SK-N-SH (cell line): ENCODE results near the gene ARHGEF10L. TPM values are rescaled to one million over a fixed set of nuclear protein-coding genes. Genes with fewer than 3 reads are reported as not detected.

Source experiments
- CTCF ChIA-PET: fragments of 300-600, 350-600 bp; formaldehyde crosslinking; extraction: SDS; loops from one replicate; lab custom pipeline; 2021; lab: Yijun Ruan, JAX
- POLR2A ChIA-PET: fragments of 350-600 bp; sonication (Branson Sonifier 250); formaldehyde crosslinking; extraction: SDS; loops from one replicate; lab custom pipeline; 2020; ENCODE audit warnings: antibody characterized with exemption, inconsistent platforms; lab: Yijun Ruan, JAX
- DNase-seq: peaks from one replicate; pipeline ENCODE4 v3.0.0; 2012
- H2AFZ ChIP-seq: fragments of 200-600 bp; sonication (generic); 2 replicates; pipeline ENCODE4 v1.8.1; 2016; ENCODE audit warnings: antibody characterized with exemption, mild to moderate bottlenecking, low read depth
- H3F3A ChIP-seq: fragments of 200-600 bp; sonication (generic); replicated peaks from 2 replicates; pipeline ENCODE3; 2016; ENCODE audit warnings: antibody characterized with exemption, mild to moderate bottlenecking; ENCODE audit not compliant: insufficient read depth
- H3K27ac ChIP-seq, 2 experiments: fragments of 200-500 bp in 1 of 2; fragments of 200-600 bp in 1 of 2; sonication (Bioruptor generic) in 1 of 2; sonication (generic), shearing (Covaris generic) in 1 of 2; 2 replicates each; pipeline versions ENCODE4 v1.5.1 to v1.6.1; 2014 to 2016; ENCODE audit warnings: low read depth in 2 of 2, inconsistent platforms in 1 of 2, low read length in 1 of 2, mild to moderate bottlenecking in 1 of 2, mixed read lengths in 1 of 2
- H3K27me3 ChIP-seq: fragments of 200-600 bp; sonication (generic), shearing (Covaris generic); 2 replicates; pipeline ENCODE4 v1.6.1; 2016; ENCODE audit warnings: mixed run types; ENCODE audit not compliant: insufficient read depth
- H3K36me3 ChIP-seq, 2 experiments: fragments of 200-500 bp in 1 of 2; fragments of 200-600 bp in 1 of 2; sonication (Bioruptor generic) in 1 of 2; sonication (generic) in 1 of 2; replicated peaks in 1 of 2; 2 replicates each; pipeline versions ENCODE3 to v1.5.1; 2014 to 2016; ENCODE audit warnings: low read length in 1 of 2, mild to moderate bottlenecking in 1 of 2; ENCODE audit not compliant: insufficient read depth in 2 of 2, control insufficient read depth in 1 of 2
- H3K4me1 ChIP-seq, 2 experiments: fragments of 200-500 bp in 1 of 2; fragments of 200-600 bp in 1 of 2; sonication (Bioruptor generic) in 1 of 2; sonication (generic), shearing (Covaris generic) in 1 of 2; 2 replicates each; pipeline versions ENCODE4 v1.5.1 to v1.6.1; 2014 to 2016; ENCODE audit warnings: low read depth in 1 of 2, low read length in 1 of 2, mixed run types in 1 of 2; ENCODE audit not compliant: insufficient read depth in 2 of 2, control insufficient read depth in 1 of 2
- H3K4me2 ChIP-seq: fragments of 200-600 bp; sonication (generic), shearing (Covaris generic); 2 replicates; pipeline ENCODE4 v1.6.1; 2017; ENCODE audit warnings: mixed run types
- H3K4me3 ChIP-seq, 2 experiments: fragments of 200-500 bp in 1 of 2; fragments of 200-600 bp in 1 of 2; sonication (Bioruptor generic) in 1 of 2; sonication (generic), shearing (Covaris generic) in 1 of 2; 2 replicates each; pipeline versions ENCODE4 v1.5.1 to v1.8.1; 2014 to 2016; ENCODE audit warnings: low read depth in 2 of 2, inconsistent platforms in 1 of 2, low read length in 1 of 2, mild to moderate bottlenecking in 1 of 2, mixed read lengths in 1 of 2, moderate library complexity in 1 of 2
- H3K79me2 ChIP-seq: fragments of 200-600 bp; sonication (generic); 2 replicates; pipeline ENCODE4 v1.8.1; 2017; ENCODE audit warnings: mild to moderate bottlenecking; ENCODE audit not compliant: insufficient read depth
- H3K9ac ChIP-seq: fragments of 200-600 bp; sonication (generic); 2 replicates; pipeline ENCODE4 v1.6.1; 2017; ENCODE audit warnings: mixed run types
- H3K9me2 ChIP-seq: fragments of 200-600 bp; sonication (generic); 2 replicates; pipeline ENCODE4 v1.6.1; 2017; ENCODE audit warnings: mixed run types
- H3K9me3 ChIP-seq: fragments of 200-600 bp; sonication (generic); 2 replicates; pipeline ENCODE4 v1.6.1; 2017; ENCODE audit warnings: mixed run types, mild to moderate bottlenecking, moderate library complexity
- H4K20me1 ChIP-seq: fragments of 200-600 bp; sonication (generic); 2 replicates; pipeline ENCODE4 v1.6.1; 2017; ENCODE audit warnings: mild to moderate bottlenecking, mixed run types; ENCODE audit not compliant: insufficient read depth
- ELF1 ChIP-seq: IDR thresholded peaks from 2 replicates; pipeline ENCODE4 v1.4.0; 2012
- FOXJ3 ChIP-seq: sonication (generic); formaldehyde crosslinking; IDR thresholded peaks from 2 replicates; pipeline ENCODE4 v1.5.1; 2020; ENCODE audit warnings: mild to moderate bottlenecking, missing genetic modification reagents
- FOXM1 ChIP-seq: IDR thresholded peaks from 2 replicates; pipeline ENCODE4 v1.4.0; 2012; ENCODE audit warnings: low read depth, mild to moderate bottlenecking
- GABPA ChIP-seq: IDR thresholded peaks from 2 replicates; pipeline ENCODE4 v1.4.0; 2012; ENCODE audit warnings: low read depth, mild to moderate bottlenecking
- GATA2 ChIP-seq: sonication (generic); formaldehyde crosslinking; IDR thresholded peaks from 2 replicates; pipeline ENCODE4 v1.5.0; 2020; ENCODE audit warnings: mild to moderate bottlenecking, missing genetic modification reagents
- MAX ChIP-seq: IDR thresholded peaks from 2 replicates; pipeline ENCODE4 v1.4.0; 2012; ENCODE audit warnings: low read depth
- RAD21 ChIP-seq: IDR thresholded peaks from 2 replicates; pipeline ENCODE4 v1.6.1; 2012; ENCODE audit warnings: mild to moderate bottlenecking, low read length
- REST ChIP-seq: IDR thresholded peaks from 2 replicates; pipeline ENCODE4 v1.6.1; 2012; ENCODE audit warnings: mild to moderate bottlenecking, low read depth, low read length, moderate library complexity
- RXRA ChIP-seq: IDR thresholded peaks from 2 replicates; pipeline ENCODE4 v1.4.0; 2012; ENCODE audit warnings: low read depth, mild to moderate bottlenecking, borderline replicate concordance
- TAF1 ChIP-seq: IDR thresholded peaks from 2 replicates; pipeline ENCODE4 v1.6.1; 2012; ENCODE audit warnings: low read depth, mild to moderate bottlenecking, low read length, moderate library complexity, borderline replicate concordance
- TCF12 ChIP-seq: IDR thresholded peaks from 2 replicates; pipeline ENCODE4 v1.4.0; 2012
- USF2 ChIP-seq: fragments of 150-350 bp; IDR thresholded peaks from 2 replicates; pipeline ENCODE4 v1.6.1; 2017; ENCODE audit warnings: antibody characterized with exemption, low read length, low read depth, borderline replicate concordance
- WGBS: methylation state at CpG from one replicate; pipeline ENCODE4 v1.1.6; 2017; ENCODE audit warnings: low lambda C conversion rate; 5-methylcytosine and 5-hydroxymethylcytosine counted together
- polyA plus RNA-seq, 3 experiments: library from polyadenylated mRNA; depleted of rRNA; stranded (reverse); fragments of >200 nt; gene quantifications; 2 replicates each; pipeline ENCODE4 v1.2.3, GENCODE V29; 2012
- TF ChIP-seq, protein P1 (sequence below): fragments of 150-350 bp; IDR thresholded peaks from 2 replicates; pipeline ENCODE4 v1.6.1; 2016; ENCODE audit warnings: mild to moderate bottlenecking, low read depth, low read length
- TF ChIP-seq, protein P2 (sequence below): IDR thresholded peaks from 2 replicates; pipeline ENCODE4 v1.4.0; 2012; ENCODE audit warnings: low read depth, borderline replicate concordance

Gene ARHGEF10L
- polyA plus RNA-seq, 1 of the 3 experiments (the other 2 are of a cell fraction) = 12.5 TPM

- H3K4me2 ChIP-seq = no peak overlapping the region
- no peak overlapping the region for H3K27ac ChIP-seq
- WGBS = 80% methylated on average over 2 of the region's 4 CpGs
- no peaks in the 10 kb centered on the region for H3K9me2 ChIP-seq
- no peaks in the 10 kb centered on the region for H3F3A ChIP-seq
- no peaks in the 10 kb centered on the region for H3K9me3 ChIP-seq
- H3K79me2 ChIP-seq = no peaks in the 10 kb centered on the region
- H4K20me1 ChIP-seq = no peaks in the 10 kb centered on the region
- ChIA-PET POLR2A (no interaction called here), CTCF (interaction anchor here (0.9 kb wide), 1 partner anchor 9 kb away, joined by 3 read pairs; no protein-coding TSS in a partner anchor)
- H3K27me3 ChIP-seq = no peaks in the 10 kb centered on the region
- TF ChIP-seq GABPA = no peak
- H3K4me3 ChIP-seq = no peak overlapping the region
- no peak overlapping the region for H2AFZ ChIP-seq
- DNase-seq = no peak
- no peaks in the 10 kb centered on the region for H3K36me3 ChIP-seq
- H3K9ac ChIP-seq = no peak overlapping the region
- peaks cover 0 to 14% of the 10 kb centered on the region in 2 experiments; a peak in 1 of 4 replicates for H3K4me1 ChIP-seq
Observed at GRCh38 chr1:17710889-17711576, 171.5 kb downstream of the ARHGEF10L start.

GRCh38 chr1:17711577-17711910 lies 172.0 kb downstream of the ARHGEF10L start:
- ChIA-PET POLR2A (no interaction called here), CTCF (no interaction called here)
- Histone ChIP-seq H3K79me2 (no peaks in the 10 kb centered on the region), H3K4me2 (no peak overlapping the region), H3K9me3 (no peaks in the 10 kb centered on the region), H3K9me2 (no peaks in the 10 kb centered on the region), H4K20me1 (no peaks in the 10 kb centered on the region), H3K27ac (no peak overlapping the region), H2AFZ (no peak overlapping the region), H3K4me1 (peaks cover 0 to 14% of the 10 kb centered on the region in 2 experiments; a peak in 1 of 4 replicates), H3K27me3 (no peaks in the 10 kb centered on the region), H3K4me3 (no peak overlapping the region), H3K9ac (no peak overlapping the region), H3F3A (no peaks in the 10 kb centered on the region), H3K36me3 (no peaks in the 10 kb centered on the region)
- TF ChIP-seq, protein P1, sequence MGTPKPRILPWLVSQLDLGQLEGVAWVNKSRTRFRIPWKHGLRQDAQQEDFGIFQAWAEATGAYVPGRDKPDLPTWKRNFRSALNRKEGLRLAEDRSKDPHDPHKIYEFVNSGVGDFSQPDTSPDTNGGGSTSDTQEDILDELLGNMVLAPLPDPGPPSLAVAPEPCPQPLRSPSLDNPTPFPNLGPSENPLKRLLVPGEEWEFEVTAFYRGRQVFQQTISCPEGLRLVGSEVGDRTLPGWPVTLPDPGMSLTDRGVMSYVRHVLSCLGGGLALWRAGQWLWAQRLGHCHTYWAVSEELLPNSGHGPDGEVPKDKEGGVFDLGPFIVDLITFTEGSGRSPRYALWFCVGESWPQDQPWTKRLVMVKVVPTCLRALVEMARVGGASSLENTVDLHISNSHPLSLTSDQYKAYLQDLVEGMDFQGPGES = no peak
- TF ChIP-seq USF2 = no peak
- DNase-seq = no peak

- H3K9me3 ChIP-seq = no peaks in the 10 kb centered on the region
- H3K9ac ChIP-seq = no peak overlapping the region
- H4K20me1 ChIP-seq = no peaks in the 10 kb centered on the region
- H3K79me2 ChIP-seq = no peaks in the 10 kb centered on the region
- no peak overlapping the region for H3K27ac ChIP-seq
- H3F3A ChIP-seq = no peaks in the 10 kb centered on the region
- ChIA-PET POLR2A (no interaction called here), CTCF (no interaction called here)
- 78% methylated on average over 5 of the region's 5 CpGs for WGBS
- peaks cover 0 to 14% of the 10 kb centered on the region in 2 experiments; a peak in 1 of 4 replicates for H3K4me1 ChIP-seq
- no peak overlapping the region for H3K4me2 ChIP-seq
- H3K4me3 ChIP-seq = no peak overlapping the region
- H3K36me3 ChIP-seq = no peaks in the 10 kb centered on the region
- H3K9me2 ChIP-seq = no peaks in the 10 kb centered on the region
- no peaks in the 10 kb centered on the region for H3K27me3 ChIP-seq
- DNase-seq = no peak
- H2AFZ ChIP-seq = no peak overlapping the region
- TF ChIP-seq FOXJ3 (CRISPR knock-in tag) (no peak), TAF1 (no peak), REST (no peak), TCF12 (no peak), FOXM1 (no peak), ELF1 (no peak), GATA2 (CRISPR knock-in tag) (no peak), RXRA (no peak), MAX (no peak), RAD21 (no peak)
- TF ChIP-seq, protein P2, sequence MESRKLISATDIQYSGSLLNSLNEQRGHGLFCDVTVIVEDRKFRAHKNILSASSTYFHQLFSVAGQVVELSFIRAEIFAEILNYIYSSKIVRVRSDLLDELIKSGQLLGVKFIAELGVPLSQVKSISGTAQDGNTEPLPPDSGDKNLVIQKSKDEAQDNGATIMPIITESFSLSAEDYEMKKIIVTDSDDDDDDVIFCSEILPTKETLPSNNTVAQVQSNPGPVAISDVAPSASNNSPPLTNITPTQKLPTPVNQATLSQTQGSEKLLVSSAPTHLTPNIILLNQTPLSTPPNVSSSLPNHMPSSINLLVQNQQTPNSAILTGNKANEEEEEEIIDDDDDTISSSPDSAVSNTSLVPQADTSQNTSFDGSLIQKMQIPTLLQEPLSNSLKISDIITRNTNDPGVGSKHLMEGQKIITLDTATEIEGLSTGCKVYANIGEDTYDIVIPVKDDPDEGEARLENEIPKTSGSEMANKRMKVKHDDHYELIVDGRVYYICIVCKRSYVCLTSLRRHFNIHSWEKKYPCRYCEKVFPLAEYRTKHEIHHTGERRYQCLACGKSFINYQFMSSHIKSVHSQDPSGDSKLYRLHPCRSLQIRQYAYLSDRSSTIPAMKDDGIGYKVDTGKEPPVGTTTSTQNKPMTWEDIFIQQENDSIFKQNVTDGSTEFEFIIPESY = no peak
Observed at GRCh38 chr1:17711941-17712340, 172.4 kb downstream of the ARHGEF10L start.
